Measurements from ENCODE around the gene OCSTAMP. TPM values are rescaled to one million over a fixed set of nuclear protein-coding genes. Genes with fewer than 3 reads are reported as not detected.

Gene OCSTAMP
- total and polyA plus RNA-seq, 2 donors (not counting 3 experiments of a cell fraction or from before 2014, with no cell fraction given) = not detected

DNA sequence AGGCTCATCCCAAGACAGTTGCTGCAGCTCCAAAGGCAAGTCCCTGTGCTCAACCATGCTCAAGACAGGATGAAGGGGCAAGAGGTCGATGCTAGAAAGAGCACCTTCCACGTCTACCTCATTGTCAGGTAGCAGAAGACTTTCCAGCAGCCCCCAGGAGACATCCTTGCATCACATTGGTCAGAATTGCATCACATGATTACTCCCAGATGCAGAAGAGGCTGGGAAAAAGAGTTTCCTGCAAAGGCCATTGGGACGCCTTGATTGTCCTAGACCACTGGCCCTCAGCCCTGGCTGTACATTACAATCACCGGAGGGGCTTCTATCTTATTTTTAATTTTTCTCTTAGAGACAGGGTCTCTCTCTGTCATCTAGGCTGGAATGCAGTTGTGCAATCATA, 19.8 kb downstream of the OCSTAMP start:
- TF ChIP-seq JUN (IDR thresholded peaks at IDR 0.05; ENCODE audit: borderline replicate concordance, insufficient read depth, insufficient read length, low read depth) = no peak
- Histone ChIP-seq H3K27ac (ENCODE audit: insufficient read depth, low read depth, low read length) (no peak overlapping the region), H3K27me3 (ENCODE audit: control insufficient read depth in 2 of 2, insufficient read depth in 2 of 2, low read length in 2 of 2) (no peaks in the 10 kb centered on the region), H3K36me3 (ENCODE audit: control insufficient read depth in 2 of 2, extremely low read depth in 1 of 2, insufficient read depth in 2 of 2, low read length in 2 of 2) (no peaks in the 10 kb centered on the region), H4K20me1 (replicated peaks; ENCODE audit: control insufficient read depth, extremely low read depth, insufficient read depth, low read length) (no peaks in the 10 kb centered on the region), H3K9me1 (replicated peaks; ENCODE audit: control insufficient read depth, extremely low read depth, insufficient read depth, low read length) (no peaks in the 10 kb centered on the region), H3K79me2 (ENCODE audit: control insufficient read depth, insufficient read depth, low read length) (no peaks in the 10 kb centered on the region), H3K4me2 (ENCODE audit: insufficient read depth, low read length) (no peak overlapping the region), H3K9me3 (replicated peaks; ENCODE audit: control insufficient read depth, insufficient read depth, low read length) (no peaks in the 10 kb centered on the region), H2AFZ (ENCODE audit: low read depth, low read length) (no peak overlapping the region), H3K9ac (replicated peaks; ENCODE audit: extremely low read depth, insufficient read depth, low read length) (no peak overlapping the region), H3K4me3 (replicated peaks in 1 of 3; ENCODE audit: insufficient read depth in 1 of 3, low read depth in 1 of 3, low read length in 3 of 3) (no peak overlapping the region), H3K4me1 (ENCODE audit: control insufficient read depth, extremely low read depth, insufficient read depth, low read length) (no peaks in the 10 kb centered on the region)
- BruUV-seq (replicated peaks) = no TSS peak
- FAIRE-seq = no peak
- ChIA-PET CTCF (interaction anchor here (1.7 kb wide), 1 partner anchor 11 kb away, joined by 6 read pairs; no protein-coding TSS in a partner anchor), POLR2A (no interaction called here)
- intact Hi-C loops (cut with micrococcal nuclease) = no loop called here
- dilution Hi-C loops (cut with MboI; ENCODE audit: extremely low pct_ligation_motif_present, low sequenced_read_pairs) = no loop called here
- no peak for DNase-seq (ENCODE audit: low read depth, low spot score)

DNA sequence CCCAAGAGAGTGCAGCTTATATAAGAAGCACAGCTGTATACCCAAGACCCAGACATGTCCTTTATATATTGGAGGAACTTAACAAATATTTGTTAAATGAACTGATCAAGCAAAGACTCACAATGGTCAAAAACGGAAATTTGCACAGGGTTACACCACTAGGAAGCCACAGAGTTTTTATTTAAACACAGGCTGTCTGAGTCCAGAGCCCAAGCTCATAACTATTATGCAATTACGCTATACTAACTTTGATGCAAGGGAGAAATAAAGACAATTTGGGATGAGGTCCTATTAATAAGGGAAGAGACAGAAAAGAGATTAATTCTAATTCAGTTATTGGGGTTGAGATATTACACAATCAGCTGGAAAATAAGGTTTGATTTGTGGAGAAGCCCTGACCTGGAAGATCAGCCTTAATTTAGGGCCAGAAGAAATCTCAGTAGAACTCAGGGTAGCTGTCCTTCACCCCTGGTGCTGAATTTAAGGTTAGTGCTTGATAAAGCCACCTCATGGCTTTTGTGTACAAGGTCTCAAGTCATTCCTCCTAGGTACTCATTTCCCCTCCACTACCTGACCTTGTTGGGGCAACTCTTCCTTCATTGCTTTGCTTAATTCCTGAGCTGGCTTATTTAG, 26.6 kb downstream of the OCSTAMP start:
- ChIA-PET CTCF (interaction anchor here (1.0 to 5.9 kb wide), 4 partner anchors 11 to 229 kb away, joined by 3 to 49 read pairs (median 5); no protein-coding TSS in a partner anchor), POLR2A (no interaction called here)
- H3K27ac ChIP-seq (ENCODE audit: insufficient read depth, low read depth, low read length) = no peak overlapping the region
- no peaks in the 10 kb centered on the region for H3K36me3 ChIP-seq (ENCODE audit: control insufficient read depth in 2 of 2, extremely low read depth in 1 of 2, insufficient read depth in 2 of 2, low read length in 2 of 2)
- H3K4me2 ChIP-seq (ENCODE audit: insufficient read depth, low read length) = no peak overlapping the region
- FAIRE-seq (no peak), DNase-seq (ENCODE audit: low read depth, low spot score) (peak; percentile 7)
- dilution Hi-C loops (cut with MboI; ENCODE audit: extremely low pct_ligation_motif_present, low sequenced_read_pairs) = no loop called here
- no peak for TF ChIP-seq JUN (IDR thresholded peaks at IDR 0.05; ENCODE audit: borderline replicate concordance, insufficient read depth, insufficient read length, low read depth)
- TF ChIP-seq, protein P1, sequence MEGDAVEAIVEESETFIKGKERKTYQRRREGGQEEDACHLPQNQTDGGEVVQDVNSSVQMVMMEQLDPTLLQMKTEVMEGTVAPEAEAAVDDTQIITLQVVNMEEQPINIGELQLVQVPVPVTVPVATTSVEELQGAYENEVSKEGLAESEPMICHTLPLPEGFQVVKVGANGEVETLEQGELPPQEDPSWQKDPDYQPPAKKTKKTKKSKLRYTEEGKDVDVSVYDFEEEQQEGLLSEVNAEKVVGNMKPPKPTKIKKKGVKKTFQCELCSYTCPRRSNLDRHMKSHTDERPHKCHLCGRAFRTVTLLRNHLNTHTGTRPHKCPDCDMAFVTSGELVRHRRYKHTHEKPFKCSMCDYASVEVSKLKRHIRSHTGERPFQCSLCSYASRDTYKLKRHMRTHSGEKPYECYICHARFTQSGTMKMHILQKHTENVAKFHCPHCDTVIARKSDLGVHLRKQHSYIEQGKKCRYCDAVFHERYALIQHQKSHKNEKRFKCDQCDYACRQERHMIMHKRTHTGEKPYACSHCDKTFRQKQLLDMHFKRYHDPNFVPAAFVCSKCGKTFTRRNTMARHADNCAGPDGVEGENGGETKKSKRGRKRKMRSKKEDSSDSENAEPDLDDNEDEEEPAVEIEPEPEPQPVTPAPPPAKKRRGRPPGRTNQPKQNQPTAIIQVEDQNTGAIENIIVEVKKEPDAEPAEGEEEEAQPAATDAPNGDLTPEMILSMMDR (IDR thresholded peaks at IDR 0.05; ENCODE audit: extremely low read depth in 1 of 2, insufficient read depth in 1 of 2, low read depth in 1 of 2, low read length in 2 of 2) = no peak
- TF ChIP-seq EZH2 (IDR thresholded peaks at IDR 0.05; ENCODE audit: borderline replicate concordance, low read depth, low read length, severe bottlenecking) = no peak
- no peak for TF ChIP-seq POLR2AphosphoS5 (IDR thresholded peaks at IDR 0.05; ENCODE audit: insufficient read depth, low read depth, low read length)
- TF ChIP-seq, protein P2, sequence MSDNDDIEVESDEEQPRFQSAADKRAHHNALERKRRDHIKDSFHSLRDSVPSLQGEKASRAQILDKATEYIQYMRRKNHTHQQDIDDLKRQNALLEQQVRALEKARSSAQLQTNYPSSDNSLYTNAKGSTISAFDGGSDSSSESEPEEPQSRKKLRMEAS (IDR thresholded peaks at IDR 0.05; ENCODE audit: insufficient read depth, insufficient read length) = no peak
- TF ChIP-seq MYC (IDR thresholded peaks at IDR 0.05; ENCODE audit: low read depth, low read length) = no peak
- TF ChIP-seq GATA2 (IDR thresholded peaks at IDR 0.05; ENCODE audit: insufficient read depth, insufficient read length, low read depth, low read length) = no peak
- no peak for TF ChIP-seq POLR2A (IDR thresholded peaks at IDR 0.05; ENCODE audit: low read depth, low read length)
- no peak for TF ChIP-seq FOS (IDR thresholded peaks at IDR 0.05; ENCODE audit: borderline replicate concordance, insufficient read depth, low read length)
- no peaks in the 10 kb centered on the region for H3K9me1 ChIP-seq (replicated peaks; ENCODE audit: control insufficient read depth, extremely low read depth, insufficient read depth, low read length)
- H3K79me2 ChIP-seq (ENCODE audit: control insufficient read depth, insufficient read depth, low read length) = no peaks in the 10 kb centered on the region
- intact Hi-C loops (cut with micrococcal nuclease) = no loop called here
- H3K4me1 ChIP-seq (ENCODE audit: control insufficient read depth, extremely low read depth, insufficient read depth, low read length) = no peaks in the 10 kb centered on the region
- H3K9me3 ChIP-seq (replicated peaks; ENCODE audit: control insufficient read depth, insufficient read depth, low read length) = no peaks in the 10 kb centered on the region
- H4K20me1 ChIP-seq (replicated peaks; ENCODE audit: control insufficient read depth, extremely low read depth, insufficient read depth, low read length) = no peaks in the 10 kb centered on the region
- H2AFZ ChIP-seq (ENCODE audit: low read depth, low read length) = no peak overlapping the region
- BruUV-seq (replicated peaks) = no TSS peak
- H3K27me3 ChIP-seq (ENCODE audit: control insufficient read depth in 2 of 2, insufficient read depth in 2 of 2, low read length in 2 of 2) = no peaks in the 10 kb centered on the region
- H3K9ac ChIP-seq (replicated peaks; ENCODE audit: extremely low read depth, insufficient read depth, low read length) = no peak overlapping the region
- no peak overlapping the region for H3K4me3 ChIP-seq (replicated peaks in 1 of 3; ENCODE audit: insufficient read depth in 1 of 3, low read depth in 1 of 3, low read length in 3 of 3)

Data from endothelial cell of umbilical vein (primary cell).